Fibroblast of upper back skin (primary cell): ENCODE measurements around the gene NPEPL1.
"Not testable (repeated sequence)": the region's sequence is repeated elsewhere in the genome, so short reads cannot be mapped to it uniquely, and the experiment has no call there.

Source experiments
- DNase-seq: peaks from one replicate; pipeline ENCODE4 v3.0.0-alpha.2; 2013

NPEPL1 gene, protein sequence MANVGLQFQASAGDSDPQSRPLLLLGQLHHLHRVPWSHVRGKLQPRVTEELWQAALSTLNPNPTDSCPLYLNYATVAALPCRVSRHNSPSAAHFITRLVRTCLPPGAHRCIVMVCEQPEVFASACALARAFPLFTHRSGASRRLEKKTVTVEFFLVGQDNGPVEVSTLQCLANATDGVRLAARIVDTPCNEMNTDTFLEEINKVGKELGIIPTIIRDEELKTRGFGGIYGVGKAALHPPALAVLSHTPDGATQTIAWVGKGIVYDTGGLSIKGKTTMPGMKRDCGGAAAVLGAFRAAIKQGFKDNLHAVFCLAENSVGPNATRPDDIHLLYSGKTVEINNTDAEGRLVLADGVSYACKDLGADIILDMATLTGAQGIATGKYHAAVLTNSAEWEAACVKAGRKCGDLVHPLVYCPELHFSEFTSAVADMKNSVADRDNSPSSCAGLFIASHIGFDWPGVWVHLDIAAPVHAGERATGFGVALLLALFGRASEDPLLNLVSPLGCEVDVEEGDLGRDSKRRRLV

DNA sequence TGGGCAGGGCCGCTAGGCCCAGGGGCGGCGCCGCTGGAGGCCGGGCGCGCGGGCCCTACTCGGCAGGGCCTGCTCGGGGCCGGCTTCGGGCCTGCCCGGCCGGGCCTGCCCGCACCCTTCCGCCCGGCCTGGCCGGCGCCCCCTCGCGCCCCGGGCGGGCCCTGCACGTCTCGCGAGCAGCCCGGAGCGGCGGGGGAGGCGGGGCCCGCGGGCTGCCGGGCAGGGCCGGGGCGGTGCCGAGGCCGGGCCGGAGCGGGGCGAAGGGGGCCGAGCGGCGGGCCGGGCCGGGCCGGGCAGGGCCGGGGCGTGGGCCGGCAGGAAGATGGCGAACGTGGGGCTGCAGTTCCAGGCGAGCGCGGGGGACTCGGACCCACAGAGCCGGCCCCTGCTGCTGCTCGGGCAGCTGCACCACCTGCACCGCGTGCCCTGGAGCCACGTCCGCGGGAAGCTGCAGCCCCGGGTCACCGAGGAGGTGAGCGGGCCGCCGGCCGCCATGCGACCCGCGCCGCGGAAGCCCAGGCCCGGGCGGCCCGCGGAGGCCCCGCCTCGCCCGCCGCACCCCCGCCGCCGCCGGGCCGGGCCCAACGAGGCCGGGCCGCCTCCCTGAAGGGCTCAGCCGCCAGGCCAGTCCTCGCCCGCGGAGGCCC is at the start of gene NPEPL1:
Gene NPEPL1 (plus strand): TSS at position 222 of the 647 bp plus-strand sequence. CDS start 101 bp downstream, at position 323.
- peak; percentile 68 for DNase-seq

DNA sequence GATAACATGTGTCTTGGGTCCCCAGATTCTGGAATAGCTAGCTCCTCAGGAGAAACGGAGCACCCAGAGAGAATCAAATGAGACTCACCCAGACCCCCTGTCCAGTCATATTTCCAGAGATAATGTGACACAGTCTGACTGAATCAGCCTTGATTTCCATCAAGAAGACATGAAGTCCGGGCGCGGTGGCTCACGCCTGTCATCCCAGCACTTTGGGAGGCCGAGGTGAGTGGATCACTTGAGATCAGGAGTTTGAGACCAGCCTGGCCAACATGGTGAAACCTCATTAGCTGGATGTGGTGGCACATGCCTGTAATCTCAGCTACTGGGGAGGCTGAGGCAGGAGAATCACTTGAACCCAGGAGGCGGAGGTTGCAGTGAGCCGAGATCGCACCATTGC is 49.7 kb upstream of the NPEPL1 start:
- not testable (repeated sequence) for DNase-seq

DNA sequence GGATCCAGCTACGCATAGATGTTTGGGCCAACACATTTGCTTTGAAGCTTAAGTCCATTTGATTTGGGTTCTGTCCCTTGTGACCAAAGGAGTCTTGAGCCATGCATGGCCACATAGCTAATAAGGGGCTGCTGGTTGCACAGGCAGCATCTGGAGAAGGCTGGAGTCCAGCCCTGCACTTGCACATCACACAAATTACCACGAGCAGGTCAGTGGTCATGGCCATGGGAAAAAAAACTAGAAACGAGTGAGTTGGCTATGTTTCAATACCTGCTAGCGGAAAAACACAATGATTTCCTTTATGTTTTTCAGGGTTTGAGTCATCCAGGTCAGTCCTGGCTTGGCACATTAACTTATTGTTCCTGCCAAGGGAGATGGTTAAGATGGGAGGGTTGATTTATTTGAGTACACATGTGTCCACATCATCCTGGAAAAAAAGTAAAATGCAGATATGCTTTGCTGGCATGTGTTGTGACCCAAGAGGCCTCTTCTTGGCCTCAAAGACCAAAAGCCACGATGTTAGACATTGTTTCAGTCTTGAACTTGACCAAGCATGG is 47.1 kb upstream of the NPEPL1 start:
- DNase-seq, result peak; percentile 83

DNA sequence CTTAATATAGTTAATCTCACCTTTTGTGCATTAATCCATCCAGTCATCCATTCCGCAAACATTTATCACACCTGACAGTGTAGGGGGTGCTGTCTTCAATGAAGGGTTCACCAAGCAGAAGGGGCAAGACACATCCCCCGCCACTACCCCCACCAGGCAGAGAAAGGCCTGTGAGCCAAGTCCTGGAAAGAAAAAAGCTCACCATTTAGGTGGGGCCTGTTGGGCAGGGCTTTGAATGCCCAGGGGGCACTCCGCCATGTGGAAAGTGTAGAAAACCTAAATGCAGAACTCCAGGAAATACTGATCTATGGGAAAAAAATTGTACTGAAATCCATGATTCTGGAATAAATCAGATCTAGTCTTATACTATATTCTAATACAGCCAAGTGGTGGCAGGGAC is 46.3 kb upstream of the NPEPL1 start:
- no peak for DNase-seq

DNA sequence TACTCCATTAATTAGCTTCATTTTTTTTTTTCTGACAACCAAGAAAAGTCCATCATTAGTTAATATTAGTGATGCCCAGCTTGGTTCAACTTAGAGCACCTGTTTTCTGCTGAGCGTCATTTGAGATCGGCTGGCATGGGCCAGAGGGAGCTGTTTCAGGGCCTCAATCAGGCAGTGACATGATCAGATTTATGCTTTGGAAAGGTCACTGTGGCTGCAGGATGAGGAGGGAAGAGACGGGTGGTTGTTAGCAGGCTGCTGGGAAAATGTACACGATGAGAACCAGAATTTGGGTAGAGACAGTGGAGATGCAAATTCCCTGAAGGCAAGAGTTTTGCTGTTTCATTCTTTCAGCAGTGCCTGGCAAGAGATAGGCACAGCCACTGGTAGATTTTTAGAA is 45.9 kb upstream of the NPEPL1 start:
- DNase-seq, result no peak

DNA sequence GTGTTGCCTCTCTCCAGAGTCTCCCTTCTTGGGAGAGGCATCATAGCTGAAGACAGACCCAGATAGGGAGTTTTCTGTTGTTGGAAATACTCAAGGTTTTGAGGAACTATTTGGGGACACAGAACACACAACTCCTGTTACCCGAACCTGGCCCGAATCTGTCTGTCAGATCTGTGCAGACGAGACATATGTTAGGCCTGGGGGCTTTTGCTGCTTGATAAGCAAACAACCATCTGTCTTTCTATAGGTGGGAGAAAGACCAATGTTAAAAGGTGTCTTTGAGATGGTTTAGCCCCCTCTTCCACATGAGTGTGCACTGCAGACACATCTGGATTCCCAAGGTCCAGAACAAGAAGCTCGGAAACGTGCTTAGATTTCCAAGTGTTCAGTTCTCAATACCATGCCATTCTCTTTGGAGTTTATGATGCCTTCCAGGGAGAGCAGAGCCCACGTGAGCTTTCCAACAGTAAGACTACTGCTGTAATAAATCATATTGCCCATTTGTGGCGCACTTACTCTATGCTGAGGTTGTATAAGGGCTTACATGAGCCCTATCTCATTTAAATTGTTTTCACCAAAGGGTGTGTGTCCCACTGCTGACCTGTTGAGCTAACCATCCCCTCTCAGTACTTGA is 45.3 kb upstream of the NPEPL1 start:
- no peak for DNase-seq

DNA sequence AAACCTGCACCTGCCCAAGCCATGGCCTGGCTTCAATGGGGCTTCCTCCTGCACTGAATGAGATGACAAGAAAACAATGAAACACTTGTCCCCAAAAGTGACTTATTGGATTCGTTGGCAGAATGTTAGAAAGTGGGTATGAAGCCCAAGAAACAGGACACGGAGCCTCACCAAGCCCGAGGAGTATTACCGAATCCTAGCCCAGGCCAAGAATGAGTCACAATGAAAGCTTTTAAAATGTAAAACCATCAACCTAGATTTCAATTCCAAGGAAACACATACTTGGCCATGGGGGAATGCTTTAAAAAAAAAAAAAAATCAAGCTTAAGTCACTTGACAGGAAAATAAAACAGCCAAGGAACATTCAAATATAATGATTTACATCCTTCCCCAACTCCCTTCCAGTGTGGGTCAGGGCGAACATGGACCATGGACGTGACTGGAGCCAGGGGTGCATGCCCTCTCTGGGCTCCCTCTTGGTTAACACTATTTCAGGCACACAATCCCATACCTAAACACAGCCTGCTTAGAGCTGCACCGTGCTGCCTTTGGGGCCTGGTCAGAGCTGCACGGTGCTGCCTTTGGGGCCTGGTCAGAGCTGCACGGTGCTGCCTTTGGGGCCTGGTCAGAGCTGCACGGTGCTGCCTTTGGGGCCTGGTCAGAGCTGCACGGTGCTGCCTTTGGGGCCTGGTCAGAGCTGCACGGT is 44.7 kb upstream of the NPEPL1 start:
- DNase-seq, result peak; percentile 80

DNA sequence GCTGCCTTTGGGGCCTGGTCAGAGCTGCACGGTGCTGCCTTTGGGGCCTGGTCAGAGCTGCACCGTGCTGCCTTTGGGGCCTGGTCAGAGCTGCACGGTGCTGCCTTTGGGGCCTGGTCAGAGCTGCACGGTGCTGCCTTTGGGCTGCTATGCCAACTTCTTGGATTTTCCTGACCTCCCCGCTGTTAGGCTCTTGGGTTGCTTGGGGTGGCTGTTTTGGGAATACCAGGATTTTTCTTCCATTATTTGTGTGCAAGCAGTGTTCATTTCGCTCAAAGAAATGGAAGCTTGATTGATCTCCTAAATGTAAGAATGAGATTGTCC is 44.1 kb upstream of the NPEPL1 start:
- DNase-seq, result not testable (repeated sequence)

DNA sequence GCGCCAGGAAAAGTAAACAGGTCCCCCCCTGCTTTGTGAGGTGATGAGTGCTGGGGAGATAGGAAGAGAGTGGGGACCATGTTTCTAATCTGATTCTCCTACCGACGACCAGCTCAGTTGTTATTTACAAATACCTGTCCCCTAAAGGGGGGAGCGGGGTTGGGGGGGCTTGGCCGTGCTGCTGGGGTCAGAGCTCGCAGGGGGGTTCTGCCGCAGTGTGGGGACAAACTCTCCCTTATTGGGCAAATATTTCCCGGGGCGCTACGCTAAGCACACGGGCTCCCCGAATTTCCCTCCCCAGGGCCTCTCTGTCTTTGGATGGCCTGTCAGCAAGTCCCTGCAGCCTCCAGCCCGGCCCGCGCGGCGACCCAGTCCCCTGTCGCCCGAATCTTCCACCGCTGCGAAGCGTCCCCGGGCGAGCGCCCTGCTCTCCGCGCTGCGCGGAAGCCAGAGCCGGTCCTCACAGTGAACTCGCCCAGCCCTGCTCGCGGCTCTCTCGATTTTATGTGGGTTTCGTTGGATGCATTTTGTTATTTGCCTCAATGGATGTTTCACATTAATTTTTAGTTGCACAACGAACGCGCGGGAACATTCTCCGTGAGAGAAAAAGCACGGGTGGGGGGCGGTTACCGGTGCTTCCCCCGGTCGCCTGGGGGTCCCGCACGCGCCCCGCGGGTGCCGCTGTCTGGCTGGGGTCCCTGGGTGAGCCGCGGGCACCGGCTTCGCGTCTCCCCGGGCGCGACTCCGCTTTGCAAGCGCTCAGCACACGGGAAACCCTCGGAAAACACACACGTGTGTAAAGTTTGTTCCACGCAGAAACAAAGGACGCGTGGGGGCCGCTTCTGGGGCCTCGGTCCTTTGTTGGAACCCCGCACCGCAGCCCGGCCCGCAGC is 43.1 kb upstream of the NPEPL1 start:
- DNase-seq, result no peak

DNA sequence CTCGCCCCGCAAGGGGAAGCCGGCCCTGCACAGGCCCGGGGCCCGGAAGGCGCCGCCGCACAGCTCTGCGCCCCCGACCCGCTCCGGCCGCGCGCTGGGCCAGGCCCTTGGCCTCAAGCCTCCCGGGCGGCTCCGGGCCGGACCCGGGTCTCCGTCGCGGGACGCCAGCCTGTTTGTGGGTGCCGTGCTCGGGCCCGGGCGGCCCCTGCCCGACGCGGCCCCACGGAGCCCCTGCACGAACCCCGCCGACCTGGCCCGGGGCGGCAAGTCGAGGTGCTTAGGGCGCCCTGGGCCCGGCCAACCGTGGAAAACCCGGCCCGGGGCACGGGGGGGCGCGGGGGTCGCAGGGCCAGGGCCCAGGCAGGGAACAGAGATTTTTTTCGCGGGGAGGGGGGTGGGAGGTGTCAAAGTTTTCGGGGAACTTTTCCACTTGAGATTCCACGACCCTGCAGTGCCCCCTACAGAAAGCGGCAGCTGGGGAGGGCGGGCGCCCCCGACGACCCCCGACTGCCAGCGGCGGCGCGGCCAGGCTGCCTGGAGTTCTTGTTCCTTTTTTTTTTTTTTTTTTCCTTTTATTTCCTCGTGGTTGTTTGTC is 42.3 kb upstream of the NPEPL1 start:
- DNase-seq, result no peak

DNA sequence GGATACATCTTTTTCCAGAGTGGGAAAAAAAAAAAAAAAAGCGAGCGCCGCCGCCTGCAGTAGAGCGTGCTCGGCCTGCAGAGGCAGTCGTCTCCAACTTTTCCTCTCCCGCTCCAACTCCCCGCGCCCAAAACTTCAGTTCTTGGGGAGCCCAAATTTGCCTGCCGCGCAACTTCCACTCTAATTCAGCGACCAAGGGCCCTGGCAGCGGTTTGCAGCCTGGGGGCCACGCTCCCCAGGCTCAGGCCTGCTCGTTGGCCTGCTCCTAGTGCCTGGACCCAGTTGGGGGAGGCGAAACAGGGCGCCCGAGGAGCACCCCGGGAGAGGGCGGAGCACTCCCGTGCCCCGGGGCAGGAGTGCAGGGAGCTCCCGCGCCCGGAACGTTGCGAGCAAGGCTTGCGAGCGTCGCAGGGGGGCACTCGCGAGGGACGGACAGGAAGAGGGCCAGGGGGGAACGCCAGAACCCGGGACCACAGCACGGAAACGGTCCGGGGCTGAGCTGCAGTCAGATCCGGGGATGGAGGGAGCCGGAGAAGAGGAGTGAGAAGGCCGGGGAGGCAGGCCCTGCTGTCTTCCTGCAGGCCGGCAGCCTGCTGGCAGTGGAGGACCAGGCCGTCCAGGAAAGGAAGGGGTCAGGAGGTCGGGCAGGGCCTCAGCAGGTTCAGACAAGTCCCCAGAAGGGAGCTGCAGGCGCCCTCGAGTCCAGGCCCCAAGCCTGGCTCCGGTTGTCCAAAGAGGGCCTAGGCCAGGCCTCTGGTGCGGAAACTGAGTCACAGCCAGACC is 41.6 kb upstream of the NPEPL1 start, which contains the start of gene STX16:
Gene STX16 (plus strand): TSS at position 508 of the 783 bp plus-strand sequence. CDS start 724 bp downstream, outside the sequence.
- peak; percentile 92 for DNase-seq

DNA sequence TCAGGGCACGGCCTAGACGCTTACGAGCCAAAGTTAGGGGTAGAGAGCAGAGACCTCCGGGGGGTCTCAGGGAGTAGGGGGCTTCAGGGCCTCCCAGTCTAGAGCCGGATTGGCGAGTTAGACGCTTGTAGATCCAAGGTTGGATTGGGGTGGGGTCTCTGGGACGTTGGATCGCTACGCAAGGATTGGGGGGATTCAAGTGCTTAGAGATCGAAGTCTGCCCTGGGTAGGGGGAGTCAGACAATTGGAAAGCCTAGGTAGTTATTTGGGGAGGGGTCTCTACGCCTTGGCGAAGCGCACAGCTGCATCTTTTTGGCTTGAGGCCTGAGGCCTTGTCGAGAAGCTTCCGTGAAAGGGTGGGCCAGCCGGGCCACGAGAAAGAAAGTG is 41.0 kb upstream of the NPEPL1 start:
- DNase-seq, result no peak

DNA sequence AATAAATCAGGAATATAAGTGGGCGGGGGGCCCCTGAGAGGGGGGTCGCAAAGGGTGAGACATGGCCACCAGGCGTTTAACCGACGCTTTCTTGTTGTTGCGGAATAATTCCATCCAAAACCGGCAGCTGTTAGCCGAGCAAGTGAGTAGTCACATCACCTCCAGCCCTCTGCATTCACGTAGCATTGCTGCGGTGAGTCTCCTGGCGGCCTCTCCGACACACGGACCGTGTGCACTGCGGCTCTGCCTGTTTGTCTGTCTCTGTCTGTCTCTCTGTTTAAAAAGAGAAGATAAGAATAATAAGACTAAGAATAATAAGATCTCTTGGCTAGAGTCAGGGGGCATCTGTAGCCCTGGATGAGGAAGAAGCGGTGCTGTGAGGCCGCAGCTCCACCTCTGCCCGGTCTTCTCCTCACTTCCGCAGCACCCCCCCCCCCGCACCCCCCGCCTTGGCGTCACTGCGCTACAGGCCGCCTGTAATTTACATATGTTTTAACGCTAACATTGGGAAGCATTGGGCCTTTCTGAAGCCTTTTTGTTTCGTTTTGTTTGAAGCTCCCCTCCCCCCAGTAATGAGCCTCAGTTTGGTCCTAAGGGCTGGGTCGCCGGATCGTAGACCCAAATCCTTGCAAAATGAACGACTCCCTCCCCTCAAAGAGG is 40.5 kb upstream of the NPEPL1 start:
- DNase-seq, result peak; percentile 66

DNA sequence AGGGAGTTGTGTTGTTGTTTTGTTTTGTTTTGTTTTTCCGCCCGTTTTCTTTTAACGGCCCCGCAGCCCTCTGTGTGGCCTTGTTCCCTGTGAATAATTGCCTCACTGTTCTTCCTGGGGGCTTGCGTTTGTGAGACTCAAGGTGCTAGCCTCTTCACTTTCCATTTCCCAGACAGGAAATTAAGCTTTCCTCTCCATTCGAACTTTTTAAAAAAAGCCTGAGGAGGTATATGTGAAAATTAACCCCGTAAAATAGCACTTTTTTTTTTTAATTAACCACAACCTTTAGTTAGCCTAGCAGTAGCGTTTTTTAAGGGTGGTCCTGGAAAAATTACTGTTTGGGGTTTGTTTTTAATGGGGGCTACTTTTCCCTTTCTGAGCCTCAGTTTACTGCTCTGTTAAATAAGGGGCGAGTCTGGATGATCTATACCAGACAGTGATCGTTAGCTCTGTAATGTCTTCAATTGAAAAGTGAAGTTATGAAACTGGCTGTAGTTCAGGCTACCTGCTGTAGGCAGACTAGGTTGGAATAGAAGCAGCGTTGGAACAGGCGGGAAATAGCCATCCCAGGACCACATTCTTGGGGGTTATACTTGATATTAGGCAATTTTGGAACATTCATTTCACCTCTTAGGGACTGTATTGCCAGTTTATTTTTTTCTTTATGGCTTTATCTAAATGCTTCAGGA is 39.9 kb upstream of the NPEPL1 start:
- peak; percentile 5 for DNase-seq

DNA sequence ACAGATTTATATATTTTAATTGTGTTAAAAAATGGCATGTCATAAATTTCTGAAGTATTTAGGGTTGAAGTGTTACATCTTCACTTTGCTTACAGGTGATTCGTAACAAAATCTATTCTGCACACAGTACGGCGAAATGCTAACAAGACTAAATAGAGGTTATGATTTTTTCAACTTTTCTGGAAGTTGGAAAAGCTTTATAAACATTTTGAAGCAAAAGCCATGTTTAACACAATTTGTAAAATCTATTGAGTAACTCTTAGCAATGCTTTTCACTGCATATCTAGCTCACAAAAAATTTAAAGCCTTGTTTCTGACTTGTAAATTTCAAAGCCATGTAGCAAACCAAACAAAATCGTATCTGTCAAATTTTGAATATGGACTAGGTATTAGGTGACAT is 38.3 kb upstream of the NPEPL1 start:
- DNase-seq, result no peak

DNA sequence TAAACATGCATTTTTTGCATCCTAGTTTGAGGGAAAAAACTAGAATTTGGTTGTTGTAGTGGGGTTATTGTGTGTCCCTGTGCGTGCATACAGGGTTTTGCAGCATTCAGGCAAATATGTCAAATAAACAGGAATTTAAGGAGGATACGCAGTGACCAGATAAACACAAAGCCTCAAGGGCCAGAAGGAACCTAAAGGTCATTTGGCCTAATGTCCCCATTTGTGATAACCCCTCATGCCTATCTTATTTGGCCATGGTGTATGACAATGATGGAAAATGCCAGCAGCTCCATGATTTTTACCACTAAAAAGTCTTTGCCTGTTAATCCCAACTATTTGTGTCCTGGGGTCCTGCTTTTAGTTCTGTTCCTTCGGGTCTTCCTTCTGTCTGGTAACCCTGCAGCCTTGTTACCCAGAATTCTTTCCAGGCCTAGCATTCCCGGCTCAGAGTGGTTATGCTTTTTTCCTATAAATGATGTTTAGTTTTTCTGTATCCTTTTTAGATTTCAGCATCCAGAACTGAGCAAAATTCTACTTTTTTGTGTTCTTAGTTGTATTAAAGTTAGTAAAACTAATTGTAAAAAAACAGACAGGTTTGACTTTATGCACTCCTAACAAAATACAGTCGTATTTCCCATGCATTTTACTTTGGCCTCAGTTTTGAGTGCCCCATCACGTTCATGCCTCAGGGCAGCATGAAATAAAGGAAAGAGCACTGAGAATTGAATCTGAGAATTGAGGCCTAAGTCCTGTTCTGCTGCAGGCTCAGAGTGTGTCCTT is 37.1 kb upstream of the NPEPL1 start:
- no peak for DNase-seq

DNA sequence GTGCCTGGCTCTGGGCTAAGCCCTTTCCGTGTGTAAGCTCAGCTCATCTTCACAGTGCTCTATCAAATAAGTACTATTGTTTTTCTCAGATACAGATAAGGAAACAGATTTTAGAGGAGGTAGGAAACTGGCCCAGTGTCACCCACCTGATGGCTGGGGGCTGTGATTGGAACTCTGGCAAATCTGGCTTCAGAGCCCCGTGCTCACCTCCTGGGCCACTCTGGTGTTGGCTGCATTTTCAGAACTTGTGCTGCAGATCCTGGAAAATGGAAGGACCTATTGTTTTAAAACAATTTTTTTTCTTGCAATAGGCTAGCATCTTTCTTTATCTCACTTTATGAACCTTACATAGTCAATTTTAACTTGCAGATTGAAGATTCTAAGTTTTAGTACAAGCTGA is 35.8 kb upstream of the NPEPL1 start:
- no peak for DNase-seq

DNA sequence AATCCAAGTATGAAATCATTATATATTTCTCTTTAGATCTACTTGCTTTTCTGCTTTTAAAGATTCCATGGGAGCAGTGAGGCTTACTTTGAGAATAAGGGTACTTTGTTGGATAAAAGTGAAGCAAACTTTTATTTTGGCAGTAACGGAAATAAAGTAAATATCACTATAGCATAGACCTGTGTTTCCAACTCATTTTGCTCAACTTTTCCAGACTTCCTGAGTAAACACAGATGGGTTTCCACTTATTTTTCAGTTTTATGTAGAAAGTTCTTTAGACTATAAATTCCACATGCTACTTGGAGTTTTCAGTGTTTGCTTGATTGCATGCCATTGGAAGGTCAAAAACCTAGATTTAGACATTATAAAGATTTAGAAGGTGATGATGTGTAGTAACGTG is 35.3 kb upstream of the NPEPL1 start:
- no peak for DNase-seq
